ENCODE results near the gene ERC1.

- TF ChIP-seq CTCF (IDR thresholded peaks at IDR 0.05), result no peak
- TF ChIP-seq POLR2A (IDR thresholded peaks at IDR 0.05), result no peak
Measured at GRCh38 chr12:1365703-1366102, 374.7 kb downstream of the ERC1 start.

All from tibial nerve (tissue), 3 donors.